ENCODE results near the gene RAI14.

GRCh38 chr5:34827588-34828506, 171.7 kb downstream of the RAI14 start:
- TF ChIP-seq CTCF (IDR thresholded peaks at IDR 0.05) = no peak
- TF ChIP-seq POLR2A (IDR thresholded peaks at IDR 0.05) = no peak
- TF ChIP-seq POLR2AphosphoS5 (IDR thresholded peaks at IDR 0.05) = no peak
